ENCODE results near the gene SULT2B1. TPM values are rescaled to one million over a fixed set of nuclear protein-coding genes. Genes with fewer than 3 reads are reported as not detected.

The SULT2B1 gene
- total RNA-seq, 2 experiments from 2014 or later: not detected

DNA sequence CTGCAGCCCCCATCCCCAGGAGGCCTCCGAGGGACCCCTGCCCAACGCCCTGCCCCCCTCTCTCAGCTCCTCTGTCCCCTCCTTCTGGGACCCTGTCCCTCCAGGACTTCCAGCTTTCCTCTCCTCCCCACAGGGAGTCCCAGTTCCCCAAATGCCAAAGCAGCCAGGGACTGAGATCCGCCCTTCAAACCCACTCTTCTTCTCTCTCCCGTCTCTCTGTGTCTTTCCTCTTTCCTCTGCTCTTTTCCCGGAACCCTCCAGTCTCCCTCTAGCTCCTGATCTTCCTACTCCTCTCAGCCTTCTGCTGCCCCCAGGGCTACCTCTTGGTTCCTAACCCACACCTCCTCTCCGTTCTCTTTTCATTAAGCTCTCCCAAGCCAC is 93.6 kb downstream of the SULT2B1 start:
- H3K4me3 ChIP-seq (ENCODE audit: low read length): peak overlapping the region; percentile 71
- intact Hi-C loops (cut with DNase I, micrococcal nuclease): loop anchor here (5.0 kb wide), 2 partner anchors 192 to 322 kb away; partner anchors contain the start of genes FTL (in 1 of the 2) and HSD17B14 (in 1 of the 2)
- Mint-ChIP-seq H3K27ac (peak overlapping the region; percentile 91), H3K9me3 (no peaks in the 10 kb centered on the region), H3K4me1 (ENCODE audit: low read depth) (peaks cover 54% of the 10 kb centered on the region), H3K27me3 (no peaks in the 10 kb centered on the region), H3K4me3 (peak overlapping the region; percentile 85), H3K36me3 (ENCODE audit: low read depth) (no peaks in the 10 kb centered on the region)
- TF ChIP-seq, protein P1, sequence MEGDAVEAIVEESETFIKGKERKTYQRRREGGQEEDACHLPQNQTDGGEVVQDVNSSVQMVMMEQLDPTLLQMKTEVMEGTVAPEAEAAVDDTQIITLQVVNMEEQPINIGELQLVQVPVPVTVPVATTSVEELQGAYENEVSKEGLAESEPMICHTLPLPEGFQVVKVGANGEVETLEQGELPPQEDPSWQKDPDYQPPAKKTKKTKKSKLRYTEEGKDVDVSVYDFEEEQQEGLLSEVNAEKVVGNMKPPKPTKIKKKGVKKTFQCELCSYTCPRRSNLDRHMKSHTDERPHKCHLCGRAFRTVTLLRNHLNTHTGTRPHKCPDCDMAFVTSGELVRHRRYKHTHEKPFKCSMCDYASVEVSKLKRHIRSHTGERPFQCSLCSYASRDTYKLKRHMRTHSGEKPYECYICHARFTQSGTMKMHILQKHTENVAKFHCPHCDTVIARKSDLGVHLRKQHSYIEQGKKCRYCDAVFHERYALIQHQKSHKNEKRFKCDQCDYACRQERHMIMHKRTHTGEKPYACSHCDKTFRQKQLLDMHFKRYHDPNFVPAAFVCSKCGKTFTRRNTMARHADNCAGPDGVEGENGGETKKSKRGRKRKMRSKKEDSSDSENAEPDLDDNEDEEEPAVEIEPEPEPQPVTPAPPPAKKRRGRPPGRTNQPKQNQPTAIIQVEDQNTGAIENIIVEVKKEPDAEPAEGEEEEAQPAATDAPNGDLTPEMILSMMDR (IDR thresholded peaks at IDR 0.05): no peak
- CTCF ChIA-PET: interaction anchor here (0.6 to 2.4 kb wide), 14 partner anchors 8 to 257 kb away, joined by 3 to 19 read pairs (median 4); partner anchors contain the start of genes DBP and RPL18
- no peaks in the 10 kb centered on the region for H3K27me3 ChIP-seq (ENCODE audit: control insufficient read depth in 1 of 2, insufficient read depth in 2 of 2, low read length in 2 of 2)
- no peaks in the 10 kb centered on the region for H3K36me3 ChIP-seq (ENCODE audit: insufficient read depth, low read length)
- ATAC-seq (ENCODE audit: poor library complexity): no peak
- POLR2A ChIA-PET: interaction anchor here (0.5 to 2.4 kb wide), 25 partner anchors 9 to 347 kb away, joined by 3 to 43 read pairs (median 4); partner anchors contain the start of genes DBP, GYS1, RPL18 and RUVBL2
- no peaks in the 10 kb centered on the region for H3K9me3 ChIP-seq (ENCODE audit: control insufficient read depth in 1 of 2, insufficient read depth in 1 of 2, low read length in 2 of 2)
- H3K27ac ChIP-seq (ENCODE audit: low read depth in 1 of 2, low read length in 2 of 2): peak overlapping the region; percentile 78 to 96
- peak in 1 of 14 experiments; percentile 34 for DNase-seq
- H3K4me1 ChIP-seq (ENCODE audit: insufficient read depth, low read length): peaks cover 48% of the 10 kb centered on the region

GRCh38 chr19:48646001-48646721 is 94.2 kb downstream of the SULT2B1 start, which contains the start of gene CA11:
TSS of gene CA11 (minus strand) at chr19:48646187. CDS start at chr19:48645632, 555 bp downstream.
- TF ChIP-seq, protein P1 (IDR thresholded peaks at IDR 0.05): peak; percentile 84
- Mint-ChIP-seq H3K27ac (peak within 1 kb of the TSS; percentile 91), H3K4me1 (ENCODE audit: low read depth) (peaks cover 54% of the 10 kb centered on the region), H3K4me3 (peak within 1 kb of the TSS; percentile 85), H3K36me3 (ENCODE audit: low read depth) (no peaks in the 10 kb centered on the region), H3K27me3 (no peaks in the 10 kb centered on the region), H3K9me3 (no peaks in the 10 kb centered on the region)
- ATAC-seq (ENCODE audit: poor library complexity) (peak; percentile 80), DNase-seq (peak; percentile 88 to 96 (median 92))
- intact Hi-C loops (cut with DNase I, micrococcal nuclease): loop anchor here (1.0 to 5.0 kb wide), 10 partner anchors 8 to 321 kb away; partner anchors contain the start of genes FTL (in 1 of the 2) and HSD17B14 (in 1 of the 2)
- POLR2A ChIA-PET: interaction anchor here (0.5 to 2.4 kb wide), 21 partner anchors 9 to 347 kb away, joined by 3 to 43 read pairs (median 4); partner anchors contain the start of genes DBP, GYS1, RPL18 and RUVBL2
- Histone ChIP-seq H3K36me3 (ENCODE audit: insufficient read depth, low read length) (no peaks in the 10 kb centered on the region), H3K9me3 (ENCODE audit: control insufficient read depth in 1 of 2, insufficient read depth in 1 of 2, low read length in 2 of 2) (no peaks in the 10 kb centered on the region), H3K4me1 (ENCODE audit: insufficient read depth, low read length) (peaks cover 48% of the 10 kb centered on the region), H3K27ac (ENCODE audit: low read depth in 1 of 2, low read length in 2 of 2) (peak within 1 kb of the TSS; percentile 78 to 96), H3K4me3 (ENCODE audit: low read length) (peak within 1 kb of the TSS; percentile 71), H3K27me3 (ENCODE audit: control insufficient read depth in 1 of 2, insufficient read depth in 2 of 2, low read length in 2 of 2) (no peaks in the 10 kb centered on the region)
- CTCF ChIA-PET: interaction anchor here (0.6 to 2.4 kb wide), 14 partner anchors 9 to 256 kb away, joined by 3 to 19 read pairs (median 4); partner anchors contain the start of genes DBP and RPL18

DNA sequence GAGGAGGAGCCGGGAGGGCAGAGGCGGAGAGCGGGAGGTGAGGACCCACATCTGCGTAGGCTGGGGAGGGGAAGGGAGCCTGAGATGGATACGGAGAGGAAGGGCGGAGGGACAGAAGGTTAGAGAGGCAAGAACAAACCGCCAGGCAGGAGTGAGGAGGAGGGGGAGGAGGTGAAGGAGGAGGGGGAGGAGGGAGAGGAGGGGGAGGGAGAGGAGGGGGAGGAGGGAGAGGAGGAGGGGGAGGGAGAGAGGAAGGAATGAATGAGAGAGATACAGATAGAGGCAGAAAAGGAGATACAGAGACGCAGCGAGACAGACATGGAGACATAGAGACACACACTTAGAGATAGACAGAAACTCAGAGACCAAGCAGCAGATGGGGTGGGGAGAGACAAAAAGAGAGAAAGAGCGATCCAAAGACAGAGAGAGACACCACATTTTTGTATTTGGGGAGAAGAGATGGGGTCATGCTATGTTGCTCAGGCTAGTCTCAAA is 94.8 kb downstream of the SULT2B1 start:
- H3K9me3 ChIP-seq (ENCODE audit: control insufficient read depth in 1 of 2, insufficient read depth in 1 of 2, low read length in 2 of 2): no peaks in the 10 kb centered on the region
- TF ChIP-seq, protein P1 (IDR thresholded peaks at IDR 0.05): no peak
- Mint-ChIP-seq H3K4me3 (peak overlapping the region; percentile 85), H3K36me3 (ENCODE audit: low read depth) (no peaks in the 10 kb centered on the region), H3K27ac (peak overlapping the region; percentile 91), H3K27me3 (no peaks in the 10 kb centered on the region), H3K9me3 (no peaks in the 10 kb centered on the region), H3K4me1 (ENCODE audit: low read depth) (peaks cover 54% of the 10 kb centered on the region)
- ATAC-seq (ENCODE audit: poor library complexity): no peak
- ChIA-PET CTCF (interaction anchor here (1.0 to 2.4 kb wide), 9 partner anchors 9 to 256 kb away, joined by 3 to 19 read pairs (median 5); partner anchors contain the start of genes DBP and RPL18), POLR2A (interaction anchor here (0.9 to 2.4 kb wide), 14 partner anchors 10 to 346 kb away, joined by 3 to 43 read pairs (median 8); partner anchors contain the start of genes DBP, GYS1, RPL18 and RUVBL2)
- peaks cover 48% of the 10 kb centered on the region for H3K4me1 ChIP-seq (ENCODE audit: insufficient read depth, low read length)
- H3K36me3 ChIP-seq (ENCODE audit: insufficient read depth, low read length): no peaks in the 10 kb centered on the region
- H3K4me3 ChIP-seq (ENCODE audit: low read length): peak overlapping the region; percentile 71
- intact Hi-C loops (cut with DNase I, micrococcal nuclease): loop anchor here (1.0 to 5.0 kb wide), 10 partner anchors 8 to 321 kb away; partner anchors contain the start of genes FTL (in 1 of the 2) and HSD17B14 (in 1 of the 2)
- DNase-seq: no peak
- H3K27me3 ChIP-seq (ENCODE audit: control insufficient read depth in 1 of 2, insufficient read depth in 2 of 2, low read length in 2 of 2): no peaks in the 10 kb centered on the region
- peak overlapping the region; percentile 78 to 96 for H3K27ac ChIP-seq (ENCODE audit: low read depth in 1 of 2, low read length in 2 of 2)
